ENCODE measurements around the gene TMEM247. TPM values are rescaled to one million over a fixed set of nuclear protein-coding genes. Genes with fewer than 3 reads are reported as not detected.

The TMEM247 gene
- polyA plus RNA-seq, 1 of the 3 experiments (the other 2 are of a cell fraction): not detected

GRCh38 chr2:46434851-46435273, 44.5 kb upstream of the TMEM247 start:
- Histone ChIP-seq H3K9me2 (no peaks in the 10 kb centered on the region), H2AFZ (ENCODE audit: low read depth) (no peak overlapping the region), H3K4me2 (no peak overlapping the region), H3K9ac (no peak overlapping the region), H3K27me3 (ENCODE audit: insufficient read depth) (no peaks in the 10 kb centered on the region), H3K36me3 (replicated peaks in 1 of 2; ENCODE audit: control insufficient read depth in 1 of 2, insufficient read depth in 2 of 2, low read length in 1 of 2) (no peaks in the 10 kb centered on the region), H3F3A (replicated peaks; ENCODE audit: insufficient read depth) (no peaks in the 10 kb centered on the region), H3K79me2 (ENCODE audit: insufficient read depth) (no peaks in the 10 kb centered on the region), H3K4me3 (ENCODE audit: low read depth in 2 of 2, low read length in 1 of 2) (no peak overlapping the region), H3K27ac (ENCODE audit: low read depth in 2 of 2, low read length in 1 of 2) (peak overlapping the region in 1 of 2 experiments; percentile 55; a peak in 1 of 4 replicates), H3K4me1 (ENCODE audit: control insufficient read depth in 1 of 2, insufficient read depth in 2 of 2, low read depth in 1 of 2, low read length in 1 of 2) (peaks cover 0 to 11% of the 10 kb centered on the region in 2 experiments; a peak in 2 of 4 replicates), H4K20me1 (ENCODE audit: insufficient read depth) (no peaks in the 10 kb centered on the region), H3K9me3 (no peaks in the 10 kb centered on the region)
- POLR2A ChIA-PET: no interaction called here
- 65% methylated on average over 3 of the region's 3 CpGs for whole genome bisulfite sequencing (ENCODE audit: low lambda C conversion rate)
- CTCF ChIA-PET: interaction anchor here (0.9 kb wide), 1 partner anchor 26 kb away, joined by 3 read pairs; no protein-coding TSS in a partner anchor
- DNase-seq: no peak
- TF ChIP-seq FOSL2 (IDR thresholded peaks at IDR 0.05; ENCODE audit: borderline replicate concordance, low read depth): no peak
- TF ChIP-seq CTCF (IDR thresholded peaks at IDR 0.05): no peak
- no peak for TF ChIP-seq MAX (IDR thresholded peaks at IDR 0.05; ENCODE audit: low read depth)
- TF ChIP-seq YY1 (IDR thresholded peaks at IDR 0.05; ENCODE audit: low read depth): no peak
- TF ChIP-seq CHD2 (IDR thresholded peaks at IDR 0.05; ENCODE audit: low read length, partially characterized antibody): no peak
- TF ChIP-seq ELF1 (IDR thresholded peaks at IDR 0.05): no peak

- Histone ChIP-seq H3K36me3 (replicated peaks in 1 of 2; ENCODE audit: control insufficient read depth in 1 of 2, insufficient read depth in 2 of 2, low read length in 1 of 2) (no peaks in the 10 kb centered on the region), H3K79me2 (ENCODE audit: insufficient read depth) (no peaks in the 10 kb centered on the region), H2AFZ (ENCODE audit: low read depth) (no peak overlapping the region), H3K4me3 (ENCODE audit: low read depth in 2 of 2, low read length in 1 of 2) (no peak overlapping the region), H3K9ac (no peak overlapping the region), H3K4me1 (ENCODE audit: control insufficient read depth in 1 of 2, insufficient read depth in 2 of 2, low read depth in 1 of 2, low read length in 1 of 2) (peaks cover 0 to 11% of the 10 kb centered on the region in 2 experiments; a peak in 2 of 4 replicates), H3K4me2 (no peak overlapping the region), H3K9me2 (no peaks in the 10 kb centered on the region), H3K27me3 (ENCODE audit: insufficient read depth) (no peaks in the 10 kb centered on the region), H4K20me1 (ENCODE audit: insufficient read depth) (no peaks in the 10 kb centered on the region), H3F3A (replicated peaks; ENCODE audit: insufficient read depth) (no peaks in the 10 kb centered on the region), H3K9me3 (no peaks in the 10 kb centered on the region), H3K27ac (ENCODE audit: low read depth in 2 of 2, low read length in 1 of 2) (peak overlapping the region in 1 of 2 experiments; percentile 55; a peak in 1 of 4 replicates)
- ChIA-PET POLR2A (no interaction called here), CTCF (interaction anchor here (1.2 kb wide), 1 partner anchor 363 kb away, joined by 3 read pairs; no protein-coding TSS in a partner anchor)
- DNase-seq: no peak
- TF ChIP-seq NRF1 (IDR thresholded peaks at IDR 0.05; ENCODE audit: low read depth, low read length) (no peak), POLR2AphosphoS5 (IDR thresholded peaks at IDR 0.05; ENCODE audit: low read depth, low read length) (no peak), MAX (IDR thresholded peaks at IDR 0.05; ENCODE audit: low read depth) (no peak), GABPA (IDR thresholded peaks at IDR 0.05; ENCODE audit: low read depth) (no peak), RCOR1 (IDR thresholded peaks at IDR 0.05; ENCODE audit: low read length) (no peak), RXRA (IDR thresholded peaks at IDR 0.05; ENCODE audit: borderline replicate concordance, low read depth) (no peak), FOXM1 (IDR thresholded peaks at IDR 0.05; ENCODE audit: low read depth) (no peak), YY1 (IDR thresholded peaks at IDR 0.05; ENCODE audit: low read depth) (no peak), EZH2phosphoT487 (IDR thresholded peaks at IDR 0.05; ENCODE audit: borderline replicate concordance, low read depth) (no peak), MEF2A (IDR thresholded peaks at IDR 0.05; ENCODE audit: borderline replicate concordance, low read depth) (no peak), TCF12 (IDR thresholded peaks at IDR 0.05) (no peak), ELF1 (IDR thresholded peaks at IDR 0.05) (no peak), EP300 (IDR thresholded peaks at IDR 0.05; ENCODE audit: borderline replicate concordance in 1 of 2, low read depth in 1 of 2, low read length in 1 of 2) (no peak), ZBTB33 (IDR thresholded peaks at IDR 0.05; ENCODE audit: borderline replicate concordance, low read depth) (no peak)
These were observed 44.0 kb upstream of the TMEM247 start for GRCh38 chr2:46435353-46435752.

Measured in SK-N-SH (cell line).